Cardiac atrium fibroblast (primary cell): ENCODE measurements around the gene ABRACL. TPM values are rescaled to one million over a fixed set of nuclear protein-coding genes. Genes with fewer than 3 reads are reported as not detected.

Source experiments
- total RNA-seq: library from RNA; depleted of rRNA; stranded (reverse); fragments of >200 nt; gene quantifications from 2 replicates; pipeline ENCODE4 v1.2.3, GENCODE V29; 2015

Gene ABRACL, protein sequence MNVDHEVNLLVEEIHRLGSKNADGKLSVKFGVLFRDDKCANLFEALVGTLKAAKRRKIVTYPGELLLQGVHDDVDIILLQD
- 46.2 and 64.5 TPM in 2 replicates for total RNA-seq

DNA sequence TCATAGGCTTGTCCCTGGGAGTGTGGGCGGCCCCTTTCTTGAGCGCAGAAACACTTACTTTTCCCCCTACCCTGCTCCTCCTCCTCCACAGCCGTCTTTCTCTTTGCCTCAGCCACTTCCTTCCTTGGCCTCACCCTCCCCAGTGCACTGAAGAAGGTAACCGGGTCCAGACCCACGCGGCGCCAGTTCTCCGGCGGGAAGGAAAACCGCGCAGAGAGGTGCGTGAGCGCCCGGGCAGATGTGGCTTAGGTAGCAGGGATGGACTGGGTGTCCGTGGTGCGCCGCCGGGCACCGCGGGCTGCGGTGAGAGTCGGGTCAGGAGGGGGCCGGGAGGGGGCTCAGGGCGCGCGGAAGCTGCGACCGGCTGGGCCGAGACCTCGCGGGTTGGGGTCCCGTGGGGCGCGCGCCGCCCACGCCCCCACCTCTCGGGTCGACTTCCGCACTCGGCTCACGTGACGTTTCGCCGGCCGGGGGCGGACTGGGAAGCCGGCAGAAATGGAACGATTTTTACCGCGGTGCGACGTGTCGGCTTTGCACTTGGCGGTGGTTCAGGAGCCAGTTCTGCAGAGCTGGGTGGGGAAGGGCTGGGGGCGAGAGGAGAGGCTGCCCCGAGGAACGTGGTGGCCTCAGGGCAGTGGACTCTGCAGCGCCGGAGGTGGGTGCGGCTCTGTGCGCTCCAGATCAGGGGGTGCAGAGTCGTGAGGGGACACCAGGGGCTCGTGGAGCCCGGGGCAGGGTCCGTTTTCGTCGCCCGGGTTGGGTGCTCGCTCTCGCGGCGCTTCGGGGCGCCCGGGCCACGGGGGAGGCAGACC lies at the start of gene ABRACL:
Gene ABRACL, plus strand, starts transcription at position 88 of the 812 bp plus-strand sequence. CDS start 5,416 bp downstream, outside the sequence.

DNA sequence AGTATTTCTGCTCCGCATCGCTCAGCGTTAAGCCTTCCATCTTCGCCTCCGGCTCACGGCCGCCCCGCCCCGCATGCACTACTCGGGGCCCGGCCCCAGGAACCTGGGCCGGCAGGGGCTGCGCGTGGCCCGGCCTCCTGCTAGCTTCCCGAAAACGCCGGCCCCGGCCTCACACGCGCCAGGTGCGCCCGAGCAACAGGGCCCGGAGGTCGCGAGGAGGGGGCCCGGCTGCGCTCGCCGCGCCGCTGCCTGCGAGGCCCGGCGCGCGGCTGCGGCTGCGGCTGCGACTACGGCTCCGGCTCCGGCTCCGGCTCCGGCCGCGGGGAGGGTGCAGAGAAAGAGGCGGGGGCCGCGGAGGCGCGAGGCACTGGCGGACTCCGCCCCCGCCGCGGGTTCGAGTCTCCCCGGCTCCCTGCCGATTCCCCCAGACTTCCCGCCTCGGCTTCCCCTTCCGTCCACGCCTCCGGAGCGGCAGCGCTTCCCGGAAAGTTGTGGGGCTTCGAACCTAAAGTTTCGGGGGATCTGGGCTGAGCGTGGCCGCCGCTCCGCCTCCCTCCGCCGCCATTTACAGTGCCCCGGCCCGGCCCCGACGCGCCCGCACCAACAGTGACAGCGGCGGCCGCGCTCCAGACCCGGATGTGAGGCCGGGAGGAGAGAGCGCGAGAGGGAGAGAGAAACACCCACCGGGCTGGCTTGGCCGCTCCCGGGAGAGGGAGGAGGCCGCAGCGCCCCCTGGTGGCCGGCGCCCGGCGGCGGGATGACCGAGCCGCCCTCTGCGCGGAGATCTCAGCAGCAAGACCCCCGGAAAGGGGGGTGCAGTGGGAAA lies 40.7 kb upstream of the ABRACL start, which contains the start of gene REPS1:
Gene REPS1, minus strand, starts transcription at position 611 of the 826 bp plus-strand sequence. Its CDS starts 571 bp downstream, at position 40.

Other genes starting within 250 kb of the ABRACL start
- under 0.01 TPM in 1 of 2 replicates, not detected in the other for gene ECT2L, start 232.7 kb upstream of the ABRACL start, total RNA-seq
- 33.7 and 51.3 TPM in 2 replicates for gene REPS1, start 40.5 kb upstream of the ABRACL start, total RNA-seq
- gene HECA, start 106.3 kb downstream of the ABRACL start, total RNA-seq = 13.5 and 14.1 TPM in 2 replicates